HepG2 (cell line): ENCODE data around the gene RPAP3. TPM values are rescaled to one million over a fixed set of nuclear protein-coding genes. Genes with fewer than 3 reads are reported as not detected.

Source experiments
- BCL6 ChIP-seq: IDR thresholded peaks from 2 replicates; pipeline ENCODE4 v1.6.1; 2016; ENCODE audit warnings: missing genetic modification reagents, missing compliant biosample characterization
- FOXA1 ChIP-seq, 2 experiments: fragments of 450-650 bp in 1 of 2; sonication (generic) in 1 of 2; formaldehyde crosslinking in 1 of 2; IDR thresholded peaks; 2 replicates each; pipeline versions ENCODE4 v1.4.0 to v1.6.1; 2016 to 2020; ENCODE audit warnings: missing genetic modification reagents in 1 of 2
- FOXJ3 ChIP-seq: sonication (generic); formaldehyde crosslinking; IDR thresholded peaks from 2 replicates; pipeline ENCODE4 v1.4.0; 2020; ENCODE audit warnings: missing genetic modification reagents, mild to moderate bottlenecking, borderline replicate concordance
- FOXK1 ChIP-seq: sonication (generic); formaldehyde crosslinking; IDR thresholded peaks from 2 replicates; pipeline ENCODE4 v1.4.0; 2020; ENCODE audit warnings: low read depth, missing genetic modification reagents, borderline replicate concordance
- HHEX ChIP-seq: IDR thresholded peaks from 2 replicates; pipeline ENCODE4 v1.6.1; 2016; ENCODE audit warnings: control low read depth
- KLF15 ChIP-seq: sonication (generic); formaldehyde crosslinking; IDR thresholded peaks from 2 replicates; pipeline ENCODE4 v1.8.1; 2023; ENCODE audit warnings: borderline replicate concordance, mild to moderate bottlenecking, inconsistent platforms, missing genetic modification reagents, mixed read lengths
- MIER2 ChIP-seq: IDR thresholded peaks from 2 replicates; pipeline ENCODE4 v1.6.1; 2016; ENCODE audit warnings: missing biosample characterization, missing genetic modification reagents
- POLR2G ChIP-seq: fragments of 200-400 bp; formaldehyde crosslinking; IDR thresholded peaks from 2 replicates; pipeline ENCODE4 v1.6.1; 2018; ENCODE audit warnings: mild to moderate bottlenecking, low read depth, low read length, moderate library complexity
- RARA ChIP-seq: IDR thresholded peaks from 2 replicates; pipeline ENCODE4 v1.6.1; 2016; ENCODE audit warnings: missing genetic modification reagents, missing compliant biosample characterization
- SAFB2 ChIP-seq: sonication (generic); formaldehyde crosslinking; IDR thresholded peaks from 2 replicates; pipeline ENCODE4 v1.5.1; 2020; ENCODE audit warnings: missing genetic modification reagents, low read depth, mild to moderate bottlenecking, borderline replicate concordance
- SIX1 ChIP-seq: sonication (generic); formaldehyde crosslinking; IDR thresholded peaks from 2 replicates; pipeline ENCODE4 v1.4.0; 2020; ENCODE audit warnings: missing genetic modification reagents, borderline replicate concordance
- ZKSCAN8 ChIP-seq: IDR thresholded peaks from 2 replicates; pipeline ENCODE4 v1.6.1; 2016; ENCODE audit warnings: borderline replicate concordance, missing genetic modification reagents, missing compliant biosample characterization
- ZNF431 ChIP-seq: sonication (generic); formaldehyde crosslinking; IDR thresholded peaks from 2 replicates; pipeline ENCODE4 v1.9.0; 2022; ENCODE audit warnings: missing genetic modification reagents, low read depth, mild to moderate bottlenecking, borderline replicate concordance
- ZNF446 ChIP-seq: sonication (generic); formaldehyde crosslinking; IDR thresholded peaks from 2 replicates; pipeline ENCODE4 v1.5.0; 2020; ENCODE audit warnings: mild to moderate bottlenecking, missing genetic modification reagents
- polyA plus RNA-seq, 8 experiments: library from polyadenylated mRNA; depleted of rRNA in 3 of 8; stranded (reverse) in 7 of 8; unstranded in 1 of 8; fragments of >200 nt; fragmentation: Illumina TruSeq in 4 of 8; extraction: Trizol in 4 of 8; gene quantifications; 2 replicates each; pipeline versions ENCODE4 v1.2.1 to v1.2.3, GENCODE V29; 2011 to 2016; ENCODE audit warnings: low read depth in 4 of 8, missing spikeins in 1 of 8, mixed read lengths in 1 of 8; ENCODE audit not compliant: insufficient read depth in 1 of 8
- total RNA-seq, 5 experiments: library from RNA; depleted of rRNA; stranded (reverse); fragments of >200 nt; fragmentation: Illumina TruSeq; extraction: Trizol; gene quantifications; 2 replicates each; pipeline ENCODE4 v1.2.3, GENCODE V29; 2016; ENCODE audit warnings: low read depth in 1 of 5
- TF ChIP-seq, protein P1 (sequence below), 2 experiments: sonication (generic) in 1 of 2; formaldehyde crosslinking in 1 of 2; IDR thresholded peaks; 2 replicates each; pipeline versions ENCODE4 v1.6.1 to v1.9.0; 2014 to 2022; ENCODE audit warnings: antibody characterized with exemption in 1 of 2, borderline replicate concordance in 1 of 2, inconsistent platforms in 1 of 2, low read depth in 1 of 2, missing genetic modification reagents in 1 of 2
- TF ChIP-seq, protein P2 (sequence below): sonication (generic); formaldehyde crosslinking; IDR thresholded peaks from 2 replicates; pipeline ENCODE4 v1.5.1; 2020; ENCODE audit warnings: mild to moderate bottlenecking, moderate library complexity, missing genetic modification reagents
- TF ChIP-seq, protein P3 (sequence below): sonication (generic); formaldehyde crosslinking; IDR thresholded peaks from 2 replicates; pipeline ENCODE4 v1.4.0; 2020; ENCODE audit warnings: low read depth, missing genetic modification reagents

Gene RPAP3
- total and polyA plus RNA-seq, 2 of the 13 experiments (the other 11 are each of a cell fraction or from before 2014, with no cell fraction given): 8.8 to 32.8 TPM

GRCh38 chr12:47652521-47653234 is 53.2 kb downstream of the RPAP3 start (continued):
- TF ChIP-seq, protein P1, sequence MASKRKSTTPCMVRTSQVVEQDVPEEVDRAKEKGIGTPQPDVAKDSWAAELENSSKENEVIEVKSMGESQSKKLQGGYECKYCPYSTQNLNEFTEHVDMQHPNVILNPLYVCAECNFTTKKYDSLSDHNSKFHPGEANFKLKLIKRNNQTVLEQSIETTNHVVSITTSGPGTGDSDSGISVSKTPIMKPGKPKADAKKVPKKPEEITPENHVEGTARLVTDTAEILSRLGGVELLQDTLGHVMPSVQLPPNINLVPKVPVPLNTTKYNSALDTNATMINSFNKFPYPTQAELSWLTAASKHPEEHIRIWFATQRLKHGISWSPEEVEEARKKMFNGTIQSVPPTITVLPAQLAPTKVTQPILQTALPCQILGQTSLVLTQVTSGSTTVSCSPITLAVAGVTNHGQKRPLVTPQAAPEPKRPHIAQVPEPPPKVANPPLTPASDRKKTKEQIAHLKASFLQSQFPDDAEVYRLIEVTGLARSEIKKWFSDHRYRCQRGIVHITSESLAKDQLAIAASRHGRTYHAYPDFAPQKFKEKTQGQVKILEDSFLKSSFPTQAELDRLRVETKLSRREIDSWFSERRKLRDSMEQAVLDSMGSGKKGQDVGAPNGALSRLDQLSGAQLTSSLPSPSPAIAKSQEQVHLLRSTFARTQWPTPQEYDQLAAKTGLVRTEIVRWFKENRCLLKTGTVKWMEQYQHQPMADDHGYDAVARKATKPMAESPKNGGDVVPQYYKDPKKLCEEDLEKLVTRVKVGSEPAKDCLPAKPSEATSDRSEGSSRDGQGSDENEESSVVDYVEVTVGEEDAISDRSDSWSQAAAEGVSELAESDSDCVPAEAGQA (IDR thresholded peaks at IDR 0.05; ENCODE audit: low read depth): 0 out of 2 replicates have a peak, but pooled peaks have one; percentile 22
- TF ChIP-seq, protein P1 (CRISPR knock-in tag; IDR thresholded peaks at IDR 0.05; ENCODE audit: borderline replicate concordance): no peak
- TF ChIP-seq FOXA1 (IDR thresholded peaks at IDR 0.05) (peak; percentile 88), FOXA1 (CRISPR knock-in tag; IDR thresholded peaks at IDR 0.05) (peak; percentile 94), ZKSCAN8 (CRISPR knock-in tag) (peak; percentile 62; the same call in 1 of the 2 replicates), SIX1 (CRISPR knock-in tag) (peak; percentile 91; the same call in 1 of the 2 replicates), SAFB2 (CRISPR knock-in tag) (no peak), FOXJ3 (peak; percentile 91), MIER2 (no peak), POLR2G (0 out of 2 replicates have a peak, but pooled peaks have one; percentile 41), BCL6 (CRISPR knock-in tag) (peak; percentile 90), FOXK1 (peak; percentile 73), ZNF446 (no peak), RARA (CRISPR knock-in tag) (peak; percentile 96), HHEX (no peak), ZNF431 (CRISPR knock-in tag) (peak; percentile 61; the same call in 1 of the 2 replicates), KLF15 (CRISPR knock-in tag) (no peak)
- TF ChIP-seq, protein P2, sequence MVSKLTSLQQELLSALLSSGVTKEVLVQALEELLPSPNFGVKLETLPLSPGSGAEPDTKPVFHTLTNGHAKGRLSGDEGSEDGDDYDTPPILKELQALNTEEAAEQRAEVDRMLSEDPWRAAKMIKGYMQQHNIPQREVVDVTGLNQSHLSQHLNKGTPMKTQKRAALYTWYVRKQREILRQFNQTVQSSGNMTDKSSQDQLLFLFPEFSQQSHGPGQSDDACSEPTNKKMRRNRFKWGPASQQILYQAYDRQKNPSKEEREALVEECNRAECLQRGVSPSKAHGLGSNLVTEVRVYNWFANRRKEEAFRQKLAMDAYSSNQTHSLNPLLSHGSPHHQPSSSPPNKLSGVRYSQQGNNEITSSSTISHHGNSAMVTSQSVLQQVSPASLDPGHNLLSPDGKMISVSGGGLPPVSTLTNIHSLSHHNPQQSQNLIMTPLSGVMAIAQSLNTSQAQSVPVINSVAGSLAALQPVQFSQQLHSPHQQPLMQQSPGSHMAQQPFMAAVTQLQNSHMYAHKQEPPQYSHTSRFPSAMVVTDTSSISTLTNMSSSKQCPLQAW (CRISPR knock-in tag): 0 out of 2 replicates have a peak, but pooled peaks have one; percentile 21
- TF ChIP-seq, protein P3, sequence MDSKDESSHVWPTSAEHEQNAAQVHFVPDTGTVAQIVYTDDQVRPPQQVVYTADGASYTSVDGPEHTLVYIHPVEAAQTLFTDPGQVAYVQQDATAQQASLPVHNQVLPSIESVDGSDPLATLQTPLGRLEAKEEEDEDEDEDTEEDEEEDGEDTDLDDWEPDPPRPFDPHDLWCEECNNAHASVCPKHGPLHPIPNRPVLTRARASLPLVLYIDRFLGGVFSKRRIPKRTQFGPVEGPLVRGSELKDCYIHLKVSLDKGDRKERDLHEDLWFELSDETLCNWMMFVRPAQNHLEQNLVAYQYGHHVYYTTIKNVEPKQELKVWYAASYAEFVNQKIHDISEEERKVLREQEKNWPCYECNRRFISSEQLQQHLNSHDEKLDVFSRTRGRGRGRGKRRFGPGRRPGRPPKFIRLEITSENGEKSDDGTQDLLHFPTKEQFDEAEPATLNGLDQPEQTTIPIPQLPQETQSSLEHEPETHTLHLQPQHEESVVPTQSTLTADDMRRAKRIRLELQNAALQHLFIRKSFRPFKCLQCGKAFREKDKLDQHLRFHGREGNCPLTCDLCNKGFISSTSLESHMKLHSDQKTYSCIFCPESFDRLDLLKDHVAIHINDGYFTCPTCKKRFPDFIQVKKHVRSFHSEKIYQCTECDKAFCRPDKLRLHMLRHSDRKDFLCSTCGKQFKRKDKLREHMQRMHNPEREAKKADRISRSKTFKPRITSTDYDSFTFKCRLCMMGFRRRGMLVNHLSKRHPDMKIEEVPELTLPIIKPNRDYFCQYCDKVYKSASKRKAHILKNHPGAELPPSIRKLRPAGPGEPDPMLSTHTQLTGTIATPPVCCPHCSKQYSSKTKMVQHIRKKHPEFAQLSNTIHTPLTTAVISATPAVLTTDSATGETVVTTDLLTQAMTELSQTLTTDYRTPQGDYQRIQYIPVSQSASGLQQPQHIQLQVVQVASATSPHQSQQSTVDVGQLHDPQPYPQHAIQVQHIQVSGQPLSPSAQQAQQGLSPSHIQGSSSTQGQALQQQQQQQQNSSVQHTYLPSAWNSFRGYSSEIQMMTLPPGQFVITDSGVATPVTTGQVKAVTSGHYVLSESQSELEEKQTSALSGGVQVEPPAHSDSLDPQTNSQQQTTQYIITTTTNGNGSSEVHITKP (CRISPR knock-in tag): peak; percentile 81; the same call in 1 of the 2 replicates
